ENCODE measurements around the gene KDF1. TPM values are rescaled to one million over a fixed set of nuclear protein-coding genes. Genes with fewer than 3 reads are reported as not detected.
"Not testable (repeated sequence)": the region's sequence is repeated elsewhere in the genome, so short reads cannot be mapped to it uniquely, and the experiment has no call there.

Gene KDF1
- total RNA-seq, 2 experiments from 2014 or later = 0.95 to 1.2 TPM

DNA sequence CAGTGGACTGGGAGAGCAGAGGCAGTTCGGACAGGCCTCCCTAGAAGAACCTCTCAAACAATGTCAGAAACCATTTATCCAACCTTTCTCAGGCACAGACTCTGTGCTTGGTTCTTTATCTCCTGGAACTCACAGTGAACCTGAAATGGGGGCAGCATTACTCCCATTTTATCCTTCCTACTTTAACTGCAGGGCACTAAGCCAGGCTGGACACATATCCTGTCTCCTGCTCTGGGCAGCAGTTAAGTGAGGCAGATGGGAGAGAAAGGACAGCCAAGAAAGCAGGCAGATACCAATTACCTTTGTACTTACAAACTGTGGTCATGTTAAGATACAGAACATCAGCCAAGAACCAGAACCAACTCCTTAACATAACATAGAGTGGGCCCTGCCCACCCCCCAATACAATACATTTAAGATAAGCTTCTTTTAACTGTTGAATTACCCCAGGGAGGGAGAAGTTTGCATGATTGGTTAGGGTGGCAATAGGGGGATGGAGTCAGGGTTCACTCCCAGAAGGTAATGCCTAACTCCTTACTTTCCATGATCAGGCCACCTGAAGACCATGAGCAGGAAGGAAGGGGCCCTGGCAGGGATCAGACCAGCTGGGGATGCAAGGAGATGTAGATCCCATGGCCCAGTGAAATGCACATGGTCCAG is 10.9 kb downstream of the KDF1 start:
- Histone ChIP-seq H3K27me3 (ENCODE audit: control insufficient read depth in 1 of 2, insufficient read depth in 2 of 2, low read length in 2 of 2) (no peaks in the 10 kb centered on the region), H3K36me3 (ENCODE audit: insufficient read depth, low read length) (peaks cover 25% of the 10 kb centered on the region), H3K4me1 (ENCODE audit: insufficient read depth, low read length) (no peaks in the 10 kb centered on the region), H3K9me3 (ENCODE audit: control insufficient read depth in 1 of 2, insufficient read depth in 1 of 2, low read length in 2 of 2) (no peaks in the 10 kb centered on the region), H3K4me3 (ENCODE audit: low read length) (no peak overlapping the region), H3K27ac (ENCODE audit: low read depth in 1 of 2, low read length in 2 of 2) (no peak overlapping the region)
- Mint-ChIP-seq H3K9me3 (no peaks in the 10 kb centered on the region), H3K36me3 (ENCODE audit: low read depth) (peaks cover 40% of the 10 kb centered on the region), H3K4me3 (no peak overlapping the region), H3K27me3 (no peaks in the 10 kb centered on the region), H3K4me1 (ENCODE audit: low read depth) (no peaks in the 10 kb centered on the region), H3K27ac (no peak overlapping the region)
- ATAC-seq (ENCODE audit: poor library complexity) = no peak
- ChIA-PET POLR2A (no interaction called here), CTCF (no interaction called here)
- intact Hi-C loops (cut with DNase I, micrococcal nuclease) = no loop called here
- no peak for DNase-seq
- no peak for TF ChIP-seq CTCF (IDR thresholded peaks at IDR 0.05)

- H3K27ac Mint-ChIP-seq; intact Hi-C loops (cut with DNase I, micrococcal nuclease); H3K4me1 ChIP-seq (ENCODE audit: insufficient read depth, low read length); H3K4me3 ChIP-seq (ENCODE audit: low read length); H3K27me3 Mint-ChIP-seq; H3K9me3 ChIP-seq (ENCODE audit: control insufficient read depth in 1 of 2, insufficient read depth in 1 of 2, low read length in 2 of 2); H3K27ac ChIP-seq (ENCODE audit: low read depth in 1 of 2, low read length in 2 of 2); H3K9me3 Mint-ChIP-seq; H3K4me3 Mint-ChIP-seq; CTCF ChIA-PET; POLR2A ChIA-PET; ATAC-seq (ENCODE audit: poor library complexity); DNase-seq; H3K4me1 Mint-ChIP-seq (ENCODE audit: low read depth); H3K27me3 ChIP-seq (ENCODE audit: control insufficient read depth in 1 of 2, insufficient read depth in 2 of 2, low read length in 2 of 2): not testable (repeated sequence)
- peaks cover 36% of the 10 kb centered on the region for H3K36me3 Mint-ChIP-seq (ENCODE audit: low read depth)
- peaks cover 32% of the 10 kb centered on the region for H3K36me3 ChIP-seq (ENCODE audit: insufficient read depth, low read length)
These were observed 11.6 kb downstream of the KDF1 start for GRCh38 chr1:26948725-26949057.

- Mint-ChIP-seq H3K4me1 (ENCODE audit: low read depth) (no peaks in the 10 kb centered on the region), H3K27me3 (no peaks in the 10 kb centered on the region), H3K27ac (no peak overlapping the region), H3K4me3 (no peak overlapping the region), H3K9me3 (no peaks in the 10 kb centered on the region), H3K36me3 (ENCODE audit: low read depth) (peaks cover 52% of the 10 kb centered on the region)
- ChIA-PET POLR2A (no interaction called here), CTCF (no interaction called here)
- no peak for DNase-seq
- H3K27me3 ChIP-seq (ENCODE audit: control insufficient read depth in 1 of 2, insufficient read depth in 2 of 2, low read length in 2 of 2) = no peaks in the 10 kb centered on the region
- no peak overlapping the region for H3K27ac ChIP-seq (ENCODE audit: low read depth in 1 of 2, low read length in 2 of 2)
- TF ChIP-seq CTCF (IDR thresholded peaks at IDR 0.05) = no peak
- H3K36me3 ChIP-seq (ENCODE audit: insufficient read depth, low read length) = peaks cover 52% of the 10 kb centered on the region
- H3K9me3 ChIP-seq (ENCODE audit: control insufficient read depth in 1 of 2, insufficient read depth in 1 of 2, low read length in 2 of 2) = no peaks in the 10 kb centered on the region
- H3K4me1 ChIP-seq (ENCODE audit: insufficient read depth, low read length) = no peaks in the 10 kb centered on the region
- H3K4me3 ChIP-seq (ENCODE audit: low read length) = no peak overlapping the region
- intact Hi-C loops (cut with DNase I, micrococcal nuclease) = no loop called here
- no peak for ATAC-seq (ENCODE audit: poor library complexity)
These were observed 14.0 kb downstream of the KDF1 start for GRCh38 chr1:26946270-26946669.

GRCh38 chr1:26945728-26946127 is 14.5 kb downstream of the KDF1 start:
- H3K4me3 ChIP-seq (ENCODE audit: low read length) = no peak overlapping the region
- intact Hi-C loops (cut with DNase I, micrococcal nuclease) = no loop called here
- no peak for ATAC-seq (ENCODE audit: poor library complexity)
- H3K9me3 ChIP-seq (ENCODE audit: control insufficient read depth in 1 of 2, insufficient read depth in 1 of 2, low read length in 2 of 2) = no peaks in the 10 kb centered on the region
- Mint-ChIP-seq H3K36me3 (ENCODE audit: low read depth) (peaks cover 52% of the 10 kb centered on the region), H3K9me3 (no peaks in the 10 kb centered on the region), H3K27me3 (no peaks in the 10 kb centered on the region), H3K4me1 (ENCODE audit: low read depth) (no peaks in the 10 kb centered on the region), H3K27ac (no peak overlapping the region), H3K4me3 (no peak overlapping the region)
- TF ChIP-seq CTCF (IDR thresholded peaks at IDR 0.05) = no peak
- H3K4me1 ChIP-seq (ENCODE audit: insufficient read depth, low read length) = no peaks in the 10 kb centered on the region
- DNase-seq = no peak
- ChIA-PET CTCF (no interaction called here), POLR2A (no interaction called here)
- peaks cover 51% of the 10 kb centered on the region for H3K36me3 ChIP-seq (ENCODE audit: insufficient read depth, low read length)
- no peak overlapping the region for H3K27ac ChIP-seq (ENCODE audit: low read depth in 1 of 2, low read length in 2 of 2)
- no peaks in the 10 kb centered on the region for H3K27me3 ChIP-seq (ENCODE audit: control insufficient read depth in 1 of 2, insufficient read depth in 2 of 2, low read length in 2 of 2)
